Measurements from ENCODE around the gene TCIRG1.

Gene TCIRG1

DNA sequence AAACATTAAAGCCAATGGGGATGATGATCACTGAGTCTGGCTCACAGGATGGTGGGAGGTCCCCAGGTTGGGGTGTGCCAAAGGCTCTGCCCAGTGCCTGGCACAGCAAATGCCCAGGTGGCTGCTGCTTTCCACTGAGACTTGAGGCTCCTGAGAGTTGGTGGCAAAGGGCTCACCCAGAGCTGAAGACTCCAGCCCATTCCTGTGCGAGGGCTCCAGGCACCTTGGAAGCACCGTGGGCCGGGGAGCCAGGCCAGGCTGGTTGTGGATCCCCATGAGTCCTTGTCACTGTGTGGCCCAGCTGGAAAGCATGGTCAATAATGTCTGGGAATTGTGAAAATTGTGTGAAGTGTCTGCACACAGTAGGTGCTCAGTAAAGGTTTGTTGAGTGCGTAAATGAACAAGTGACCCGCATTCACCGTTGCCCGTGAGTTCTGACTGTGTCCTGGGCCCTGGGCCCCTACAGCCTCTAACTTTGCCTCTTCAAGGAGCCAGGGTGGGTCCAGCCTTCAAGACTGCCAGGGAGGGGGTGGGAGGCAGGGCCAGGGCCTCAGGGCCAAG lies 32.1 kb upstream of the TCIRG1 start:
- DNase-seq (ENCODE audit: low spot score) = no peak

DNA sequence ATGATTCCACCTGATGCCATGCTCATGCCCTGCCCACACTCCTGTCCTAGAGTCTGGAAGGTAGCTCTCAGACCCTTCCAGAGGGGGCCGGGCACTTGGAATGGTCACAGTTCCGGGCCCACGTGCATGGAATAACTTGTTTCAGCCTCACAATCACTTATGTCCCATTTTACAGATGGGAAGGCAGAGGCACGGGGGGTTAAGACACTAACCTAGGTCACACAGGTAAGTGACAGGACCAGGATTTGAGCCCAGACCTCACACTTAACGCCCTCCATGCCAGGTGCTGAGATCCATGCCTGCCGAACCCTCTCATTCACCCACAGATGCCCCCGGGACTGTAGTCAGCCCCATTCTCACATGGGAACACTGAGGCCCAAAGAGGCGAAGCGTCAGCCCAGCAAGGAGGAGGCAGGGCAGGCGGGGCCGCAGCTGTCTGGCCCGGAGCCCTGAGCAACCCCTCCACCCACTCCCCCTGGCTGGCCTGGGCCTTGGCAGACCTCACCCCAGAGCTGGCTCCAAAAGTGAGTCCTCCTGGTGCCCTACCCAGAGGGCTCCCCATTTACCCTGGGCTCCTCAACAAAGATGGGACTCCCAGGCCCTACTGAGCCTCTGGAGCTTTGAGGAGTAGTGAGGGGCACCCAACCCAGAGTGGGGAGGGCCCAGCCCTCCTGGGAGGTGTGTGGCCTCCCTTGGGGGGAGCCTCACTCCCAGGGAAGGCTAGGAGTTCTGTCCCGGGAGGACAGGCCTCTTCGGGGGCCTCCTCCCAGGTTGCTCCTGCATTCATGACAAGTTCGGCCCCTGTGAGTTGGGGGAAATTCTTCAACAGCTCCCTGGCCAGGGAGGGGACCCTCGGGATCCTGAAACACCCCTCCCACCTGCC lies 31.1 kb upstream of the TCIRG1 start:
- no peak for DNase-seq (ENCODE audit: low spot score)

DNA sequence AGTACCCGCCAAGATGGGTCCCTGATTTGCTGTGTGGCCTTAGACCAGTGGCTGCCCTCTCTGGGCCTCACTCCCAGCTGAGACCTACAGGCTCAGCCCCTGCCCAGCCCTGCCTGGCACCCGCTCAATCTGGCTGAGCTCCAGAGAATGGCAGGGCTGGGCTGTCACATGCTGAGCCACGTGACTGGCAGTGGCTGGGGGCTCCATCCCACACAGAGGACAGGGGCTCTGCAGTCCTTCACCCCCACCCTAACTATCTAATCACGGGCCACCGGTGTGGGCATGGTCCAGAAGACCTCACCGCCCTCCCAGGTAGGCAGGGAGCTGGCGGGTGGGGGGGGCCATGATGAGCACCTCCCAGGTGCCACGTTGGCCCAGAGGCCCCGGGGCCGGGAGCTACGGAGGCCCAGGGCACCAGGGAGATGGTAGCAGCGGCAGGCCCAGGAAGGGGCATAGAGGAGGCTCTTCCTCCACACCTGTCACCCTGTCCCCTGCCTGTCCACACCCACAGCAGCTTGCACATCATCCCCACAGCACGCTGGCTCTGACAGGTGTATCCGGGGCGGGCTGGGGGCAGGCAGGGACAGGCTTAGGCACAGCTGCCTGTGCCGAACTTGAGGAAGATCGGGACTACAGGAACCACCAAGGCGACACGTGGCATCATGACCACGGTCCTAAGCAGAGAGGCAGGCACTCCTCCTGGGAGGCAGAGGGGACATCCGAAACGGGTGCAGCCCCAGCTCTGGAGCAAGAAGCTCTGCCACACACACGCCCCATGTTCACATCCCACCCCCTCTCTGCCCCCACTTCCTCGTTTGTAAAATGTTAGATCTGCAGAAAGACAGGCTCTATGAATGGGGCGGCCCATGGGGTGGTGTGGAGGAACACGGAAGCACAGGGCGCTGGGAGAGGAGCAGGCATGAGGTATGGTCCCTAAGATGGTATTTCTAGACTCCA lies 30.2 kb upstream of the TCIRG1 start:
- no peak for DNase-seq (ENCODE audit: low spot score)

DNA sequence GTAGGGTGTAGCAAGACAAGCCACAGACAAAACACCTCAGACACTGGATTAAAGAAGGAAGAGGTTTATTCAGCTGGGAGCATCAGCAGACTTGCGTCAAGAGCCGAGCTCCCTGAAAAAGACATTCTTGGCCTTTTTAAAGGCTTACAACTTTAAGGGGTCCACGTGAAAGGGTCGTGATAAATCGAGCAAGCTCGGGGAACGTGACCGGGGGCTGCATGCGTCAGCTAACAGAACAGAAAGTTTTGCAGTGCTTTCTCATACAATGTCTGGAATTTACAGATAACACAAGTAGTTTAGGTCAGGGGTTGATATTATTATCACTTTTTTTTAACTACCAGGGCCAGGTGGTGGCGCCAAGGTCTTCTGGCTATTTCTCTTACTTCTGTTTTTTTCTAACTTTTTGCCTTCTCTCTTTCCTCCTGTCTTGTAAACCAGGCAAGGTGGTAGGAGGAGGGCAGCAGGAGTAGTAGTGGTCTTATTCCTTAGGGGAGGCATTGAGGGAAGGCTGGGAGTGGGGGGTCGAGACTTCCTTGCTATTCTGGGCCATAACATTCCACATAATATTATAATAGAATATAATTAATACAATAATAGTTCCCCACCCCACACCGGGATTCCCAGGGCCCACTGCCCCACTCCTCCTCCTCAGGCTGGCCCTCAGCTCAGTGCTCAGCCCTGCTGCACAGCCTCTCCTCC lies 29.3 kb upstream of the TCIRG1 start:
- DNase-seq (ENCODE audit: low spot score) = peak; percentile 42

DNA sequence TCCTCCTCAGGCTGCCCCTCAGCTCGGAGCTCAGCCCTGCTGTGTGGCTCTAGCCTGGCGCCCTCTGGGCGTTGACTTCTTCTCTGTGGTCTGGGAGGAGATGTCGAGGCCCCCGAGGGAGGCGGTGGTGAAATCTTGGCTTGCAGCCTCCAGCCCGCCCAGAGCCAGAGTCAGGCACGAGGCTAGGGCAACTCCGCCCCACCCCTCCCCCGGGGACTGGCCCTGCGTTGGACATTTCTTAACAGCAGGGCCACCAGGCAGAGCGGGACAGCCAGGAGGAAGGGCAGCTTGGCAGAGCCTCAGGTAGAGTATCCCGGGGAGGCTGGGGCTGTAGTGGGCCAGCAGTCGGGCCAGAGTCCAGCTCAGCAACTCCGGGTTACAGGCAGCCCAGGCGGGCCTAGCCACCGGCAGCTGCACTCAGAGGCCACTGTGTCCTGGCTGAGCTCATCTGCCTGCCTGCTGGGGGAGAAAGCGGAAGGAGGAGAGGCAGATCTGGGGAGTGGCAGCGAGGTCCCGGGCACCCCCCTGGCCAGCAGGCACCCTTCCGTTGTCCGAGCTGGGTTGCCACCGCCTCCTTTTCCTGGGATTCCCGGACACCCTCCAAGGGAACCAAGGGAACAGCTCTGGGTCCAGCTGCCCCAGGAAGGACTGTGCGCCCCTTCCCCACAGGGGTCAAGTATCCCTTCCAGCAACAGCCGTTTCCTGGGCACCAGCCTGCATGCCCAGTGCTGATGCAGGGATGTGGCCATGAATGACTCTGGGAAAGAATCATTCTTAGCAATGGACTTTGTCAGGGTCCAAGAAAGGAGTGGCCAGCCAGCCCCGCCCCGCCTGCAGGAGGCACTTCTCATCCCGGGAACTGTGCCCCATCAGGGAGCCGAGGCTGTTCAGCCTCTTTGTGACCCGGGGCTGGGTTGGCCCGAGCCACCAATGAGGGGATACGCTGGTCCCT lies 28.5 kb upstream of the TCIRG1 start, which contains the start of gene ALDH3B1:
Gene ALDH3B1 (plus strand): TSS at position 238 of the 952 bp plus-strand sequence. CDS start 4,971 bp downstream, outside the sequence.
- DNase-seq (ENCODE audit: low spot score) = peak; percentile 80

DNA sequence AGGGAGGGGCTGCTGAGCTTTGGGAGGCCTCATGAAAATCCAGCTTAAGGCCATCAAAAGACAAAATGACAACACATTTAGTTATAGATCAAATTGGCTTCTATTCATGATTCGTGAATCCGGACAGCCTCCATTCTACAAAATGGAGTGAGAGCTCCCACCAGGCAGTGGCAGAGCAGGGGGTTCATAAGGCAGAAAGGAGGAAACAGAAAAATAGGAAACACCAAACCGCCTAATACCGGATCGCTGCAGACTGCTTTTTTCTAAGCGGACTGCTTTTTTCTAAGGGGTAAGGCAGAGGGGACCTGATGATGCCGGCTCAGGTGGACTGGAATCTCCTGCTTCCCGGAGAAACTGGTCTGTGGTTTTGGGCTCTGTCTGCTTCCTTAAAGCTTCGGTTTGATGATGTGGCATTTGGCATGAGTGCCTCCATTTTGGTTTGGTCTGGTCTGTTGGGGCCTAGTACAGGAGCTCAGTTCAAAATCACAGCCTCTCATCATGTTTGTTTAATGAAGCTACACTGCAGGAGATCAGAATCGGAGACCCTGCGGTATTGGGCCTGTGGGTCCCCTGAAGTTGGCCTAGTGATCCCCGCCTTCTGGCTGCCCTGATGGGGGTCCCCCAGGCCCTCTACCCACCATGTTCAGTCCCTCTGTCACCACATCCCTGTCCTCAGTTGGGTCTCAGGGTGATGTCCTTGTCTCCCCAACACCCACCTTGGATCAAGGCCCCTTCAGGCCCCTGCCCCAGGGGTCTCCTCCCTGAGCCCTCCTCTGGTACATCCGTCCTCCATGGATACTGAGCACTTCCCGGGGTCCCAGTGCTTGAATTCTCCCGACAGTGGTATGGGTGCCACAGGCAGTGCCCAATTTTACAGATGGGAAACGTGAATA lies 27.5 kb upstream of the TCIRG1 start:
- no peak for DNase-seq (ENCODE audit: low spot score)

DNA sequence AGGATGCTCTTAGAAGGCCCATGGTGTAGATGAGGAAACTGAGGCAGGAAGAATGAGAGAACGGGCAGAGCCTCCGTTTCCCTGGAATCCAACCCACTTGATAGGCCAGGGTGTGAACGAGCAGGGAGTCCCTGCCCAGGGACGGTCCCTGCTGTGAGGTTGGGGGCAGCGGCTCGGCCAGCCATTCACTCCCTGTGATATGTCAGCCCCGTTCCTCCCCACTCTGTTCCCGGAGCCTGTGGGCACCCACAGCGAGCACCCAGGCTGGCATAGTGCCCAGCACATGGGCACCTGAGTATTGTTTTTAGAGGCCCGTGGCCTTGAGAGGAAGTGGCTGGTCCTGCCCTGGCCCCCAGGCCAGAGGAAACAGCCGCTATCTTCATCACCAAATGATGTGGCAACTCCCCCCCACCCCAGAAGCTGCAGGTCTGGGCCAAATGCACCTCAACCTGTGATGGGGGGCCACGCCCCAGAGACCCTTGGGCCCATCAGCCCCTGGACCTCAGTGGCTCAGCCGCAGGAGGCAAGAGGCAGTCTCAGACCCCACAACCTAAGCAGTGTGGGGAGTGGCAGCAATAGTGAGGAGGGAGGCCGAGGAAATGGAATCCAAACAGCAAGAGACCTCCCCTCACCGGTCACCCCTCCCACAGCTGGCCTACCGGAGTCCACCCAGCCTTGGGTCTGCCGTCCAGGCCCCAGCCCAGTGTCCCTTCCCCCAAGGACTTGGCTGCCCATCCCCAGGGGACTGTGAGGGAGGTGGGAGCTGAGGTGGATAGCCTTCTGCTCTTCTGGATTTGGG lies 26.6 kb upstream of the TCIRG1 start:
- no peak for DNase-seq (ENCODE audit: low spot score)

DNA sequence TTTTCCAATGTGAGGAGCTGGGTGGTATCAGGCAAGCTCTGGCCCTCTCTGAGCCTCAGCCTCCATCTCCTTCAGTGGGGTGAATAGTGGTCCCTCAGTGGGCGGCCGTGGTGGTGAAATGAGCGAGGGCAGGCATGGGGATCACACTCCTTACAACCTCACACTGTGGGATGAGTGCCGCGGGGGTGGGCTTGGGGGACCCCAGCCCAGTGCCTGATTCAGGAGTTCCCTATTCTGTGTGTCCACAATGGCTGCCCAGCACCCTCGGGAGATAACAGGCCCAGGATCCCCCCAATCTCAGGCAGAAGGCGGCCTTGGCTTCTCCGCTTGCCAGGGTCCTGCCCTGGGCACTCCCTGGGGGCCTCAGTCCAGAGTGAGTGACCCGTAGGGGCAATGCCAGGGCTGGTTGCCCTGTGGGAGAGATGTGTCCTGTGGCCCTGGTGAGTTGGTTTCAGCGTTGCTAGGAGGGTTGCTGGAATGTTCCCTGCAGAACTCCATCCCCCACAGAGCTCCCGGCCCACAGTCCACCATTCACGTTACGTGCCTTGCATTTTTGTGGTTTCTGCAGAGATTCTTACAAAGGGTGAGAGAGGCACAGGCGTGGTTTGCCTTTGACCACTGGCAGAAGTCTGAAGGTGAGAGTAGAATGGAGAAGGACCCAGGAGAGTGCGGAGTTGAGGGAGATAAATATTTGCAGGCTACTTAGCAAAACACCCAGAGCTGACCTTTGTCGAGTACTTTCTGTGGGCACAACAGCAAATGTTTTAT lies 25.8 kb upstream of the TCIRG1 start:
- no peak for DNase-seq (ENCODE audit: low spot score)

DNA sequence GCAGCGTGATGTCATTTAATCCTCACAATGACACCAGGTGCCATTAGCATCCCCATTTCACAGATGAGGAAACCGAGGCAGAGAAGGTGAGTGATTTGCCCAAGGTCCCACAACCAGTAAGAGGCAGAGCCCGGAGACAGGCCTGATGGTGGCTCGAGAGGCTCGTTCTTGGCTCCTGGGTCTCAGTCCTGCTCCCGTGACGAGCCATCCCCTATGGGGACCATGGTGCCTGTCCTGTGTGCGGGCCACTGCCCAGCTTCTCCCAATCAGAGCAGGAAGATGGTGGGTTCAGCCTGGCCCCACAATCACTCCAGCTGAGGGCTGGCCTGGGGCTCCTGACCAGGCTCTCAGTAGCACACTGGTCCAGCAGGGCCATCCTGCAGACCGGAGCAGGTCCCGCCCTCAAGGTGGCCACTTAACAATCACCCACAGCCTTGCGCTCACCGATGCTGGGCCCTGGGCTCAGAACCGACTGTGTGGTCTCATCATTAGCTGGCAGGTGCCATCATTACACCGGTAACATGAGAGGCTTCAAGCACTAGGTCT lies 25.1 kb upstream of the TCIRG1 start:
- no peak for DNase-seq (ENCODE audit: low spot score)

DNA sequence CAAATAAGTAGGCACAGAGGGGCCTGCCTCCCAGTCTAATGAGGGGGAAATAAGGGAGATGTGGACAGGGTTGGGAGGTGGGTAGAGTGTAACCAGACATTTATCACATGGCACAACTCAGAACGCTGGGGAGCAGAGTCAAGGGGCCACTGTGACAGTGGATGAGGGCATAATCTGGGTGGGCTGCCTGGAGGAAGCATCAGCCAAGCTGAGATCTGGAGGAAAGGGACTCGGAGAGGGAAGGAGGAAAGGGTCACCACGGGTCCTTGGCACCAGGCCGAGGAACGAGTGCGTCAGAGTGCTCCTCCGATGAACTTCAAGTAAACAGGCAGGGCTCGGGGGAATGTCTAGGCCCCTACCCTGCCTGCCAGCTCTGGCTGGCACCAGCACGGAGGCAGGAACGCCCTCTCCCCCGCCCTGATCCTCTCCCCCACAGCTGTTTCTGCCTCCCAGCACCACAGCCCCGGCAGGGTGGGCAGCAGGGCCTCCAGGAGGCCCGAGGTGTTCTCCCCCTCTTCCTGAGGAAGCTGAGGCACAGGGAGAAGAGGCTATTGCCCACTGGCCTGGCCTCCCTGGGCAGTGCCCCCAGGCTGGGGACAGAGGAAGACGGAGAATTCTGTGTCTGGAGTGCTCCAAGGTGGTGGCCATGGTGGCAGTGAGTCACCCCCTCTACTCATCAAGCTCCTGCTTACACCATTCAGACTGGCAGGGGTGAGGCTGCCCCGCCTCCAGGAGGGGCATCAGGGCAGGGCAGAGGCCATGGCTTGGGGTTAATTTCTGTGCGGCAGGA lies 24.5 kb upstream of the TCIRG1 start:
- no peak for DNase-seq (ENCODE audit: low spot score)

DNA sequence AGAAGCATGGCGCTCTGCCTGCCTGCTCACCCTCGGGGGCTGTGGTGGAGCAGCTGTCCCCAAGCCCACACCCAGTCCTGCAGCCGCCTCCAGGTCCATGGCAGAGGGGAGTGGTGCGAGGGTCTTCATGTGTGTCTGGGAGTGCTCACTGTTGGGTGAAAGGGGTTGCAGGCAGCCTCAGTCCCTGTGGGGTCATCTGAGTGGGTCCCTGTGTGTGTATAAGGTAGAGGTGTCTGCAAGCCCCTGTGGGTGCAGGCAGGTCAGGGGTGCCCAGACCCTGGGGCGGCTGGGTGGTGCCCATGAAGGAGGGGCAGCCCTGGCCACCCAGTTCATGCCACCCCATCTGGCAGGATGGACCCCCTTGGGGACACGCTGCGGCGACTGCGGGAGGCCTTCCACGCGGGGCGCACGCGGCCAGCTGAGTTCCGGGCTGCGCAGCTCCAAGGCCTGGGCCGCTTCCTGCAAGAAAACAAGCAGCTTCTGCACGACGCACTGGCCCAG lies 23.8 kb upstream of the TCIRG1 start:
- DNase-seq (ENCODE audit: low spot score) = no peak

DNA sequence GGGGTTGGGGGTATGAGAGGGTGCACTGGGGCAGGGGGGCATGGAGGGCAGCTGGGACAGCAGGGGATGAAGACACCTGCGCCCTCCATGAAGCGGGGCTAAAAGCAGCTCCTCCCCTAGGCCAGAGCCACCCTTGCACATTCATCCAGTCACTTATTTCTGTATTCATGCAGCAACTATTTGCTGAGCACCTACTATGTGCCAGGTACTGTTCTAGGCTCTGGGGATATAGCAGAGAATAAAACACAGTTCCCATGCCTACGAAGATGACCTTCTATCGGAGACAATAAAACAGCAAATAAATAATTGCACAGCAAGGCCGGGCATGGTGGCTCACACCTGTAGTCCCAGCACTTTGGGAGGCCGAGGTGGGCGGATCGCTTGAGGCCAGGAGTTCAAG lies 23.4 kb upstream of the TCIRG1 start:
- no peak for DNase-seq (ENCODE audit: low spot score)

DNA sequence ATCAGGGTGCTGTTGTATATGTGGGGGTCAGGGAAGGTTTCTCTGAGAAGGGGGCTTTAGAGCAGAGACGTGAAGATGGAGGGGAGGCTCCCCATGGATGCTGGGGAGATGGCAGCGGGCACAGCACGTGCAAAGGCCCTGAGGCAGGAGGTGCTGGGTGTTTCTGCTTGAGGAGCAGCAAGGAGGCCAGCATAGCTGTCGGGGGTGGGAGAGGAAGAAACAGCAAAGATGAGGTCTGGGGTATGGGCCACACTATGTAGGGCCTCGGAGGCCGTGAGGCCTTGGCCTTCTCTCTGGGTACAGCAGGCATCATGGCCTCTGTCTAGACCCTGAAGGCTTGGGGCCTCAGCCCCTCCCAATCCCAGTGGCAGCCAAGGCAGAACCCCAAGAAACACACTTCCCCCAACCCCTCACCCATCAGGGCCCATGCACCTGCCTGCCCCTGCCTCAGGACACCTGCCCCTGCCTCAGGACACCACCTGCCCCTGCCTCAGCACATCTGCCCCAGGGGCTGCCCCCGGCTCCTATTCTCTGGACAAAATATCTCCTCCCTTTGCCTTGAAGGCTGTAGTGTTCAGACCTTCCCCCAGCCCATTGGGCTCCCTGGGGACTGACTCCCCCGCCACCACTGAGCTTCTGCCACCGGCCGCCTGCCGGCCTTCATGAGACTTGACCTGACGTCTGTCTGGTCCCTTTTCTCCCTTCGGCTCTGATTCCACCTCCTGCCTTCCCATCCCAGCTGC lies 22.5 kb upstream of the TCIRG1 start:
- no peak for DNase-seq (ENCODE audit: low spot score)

DNA sequence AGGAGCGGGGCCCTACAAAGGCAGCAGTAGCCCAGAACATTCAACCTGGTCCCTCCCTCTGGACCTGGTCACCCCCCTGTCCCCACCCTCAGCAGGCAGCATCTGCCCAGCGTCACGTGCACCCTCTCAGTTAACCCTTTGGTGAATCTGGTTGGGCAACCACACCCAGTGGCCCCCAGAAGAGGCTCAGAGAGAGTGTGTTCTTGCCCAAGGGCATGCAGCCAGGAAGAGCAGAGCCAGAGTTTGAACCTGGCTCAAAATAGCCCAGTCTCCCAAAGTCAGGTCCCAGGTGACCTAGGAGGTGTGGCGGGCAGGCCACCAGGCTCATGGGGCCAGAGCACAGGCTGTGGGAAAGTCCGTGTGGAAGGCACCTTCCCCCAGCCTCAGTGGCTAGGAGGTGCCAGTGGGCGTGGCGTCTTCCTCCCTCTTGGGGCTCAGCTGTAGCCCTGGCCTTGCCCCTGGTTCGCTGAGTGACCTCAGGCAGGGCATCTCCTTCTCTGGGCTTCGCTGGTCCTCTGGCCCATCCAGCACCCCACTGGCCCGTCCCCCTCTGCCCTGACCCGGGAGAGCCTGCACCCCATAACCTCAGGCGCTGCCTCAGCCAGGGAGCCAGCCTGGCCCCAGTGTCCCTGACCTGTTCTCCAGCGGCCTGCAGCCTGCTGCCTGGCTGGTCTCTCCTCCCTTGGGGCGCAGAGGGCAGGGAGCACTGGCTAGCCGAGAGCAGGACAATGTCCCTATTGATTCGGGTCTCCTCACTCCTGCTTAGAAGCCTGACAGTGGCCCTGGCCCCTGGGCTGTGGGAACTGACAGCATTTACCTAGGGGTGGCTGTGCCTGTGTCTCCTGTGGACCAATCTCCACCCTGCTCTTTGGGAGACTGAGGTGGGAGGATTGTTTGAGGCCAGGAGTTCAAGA lies 21.7 kb upstream of the TCIRG1 start:
- DNase-seq (ENCODE audit: low spot score) = peak; percentile 82

Measured in pons (tissue), 1 donor.